Dermis blood vessel endothelial cell (primary cell): ENCODE data around the gene RDH14. TPM values are rescaled to one million over a fixed set of nuclear protein-coding genes. Genes with fewer than 3 reads are reported as not detected.

Source experiments
- DNase-seq: peaks from one replicate; pipeline ENCODE4 v3.0.0; 2010
- total RNA-seq: library from RNA; depleted of rRNA; stranded (reverse); fragments of >200 nt; gene quantifications from 2 replicates; pipeline ENCODE4 v1.2.3, GENCODE V29; 2014

Gene RDH14
- total RNA-seq, 1 donor from 2014 or later: 32.0 TPM

GRCh38 chr2:18566145-18566769 lies 5.8 kb upstream of the RDH14 start:
- DNase-seq: no peak

- DNase-seq: no peak
Observed at GRCh38 chr2:18560797-18561085, 288 bp upstream of the RDH14 start.

GRCh38 chr2:18559531-18560030 lies 872 bp downstream of the RDH14 start:
- DNase-seq: no peak

DNA sequence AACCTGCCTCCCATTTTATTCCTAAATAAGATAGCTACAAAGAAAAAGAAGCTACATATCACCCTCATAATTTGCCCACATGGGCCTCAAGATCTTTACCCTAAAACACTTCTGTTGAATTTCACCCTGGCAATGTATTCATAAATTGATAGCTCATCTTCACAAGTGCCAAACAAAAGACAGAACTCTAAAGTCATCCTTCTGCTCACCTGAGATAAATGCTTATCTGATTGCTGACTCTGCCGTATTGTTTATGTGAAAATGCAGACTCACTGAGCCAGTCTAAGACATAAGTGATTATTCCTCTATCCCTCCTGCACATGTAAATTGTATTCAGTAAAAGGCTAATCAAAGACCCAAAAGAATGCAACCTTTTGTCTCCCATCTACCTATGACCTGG lies 2.0 kb downstream of the RDH14 start:
- DNase-seq: no peak

- DNase-seq: no peak
Observed at GRCh38 chr2:18557121-18557520, 3.3 kb downstream of the RDH14 start.

DNA sequence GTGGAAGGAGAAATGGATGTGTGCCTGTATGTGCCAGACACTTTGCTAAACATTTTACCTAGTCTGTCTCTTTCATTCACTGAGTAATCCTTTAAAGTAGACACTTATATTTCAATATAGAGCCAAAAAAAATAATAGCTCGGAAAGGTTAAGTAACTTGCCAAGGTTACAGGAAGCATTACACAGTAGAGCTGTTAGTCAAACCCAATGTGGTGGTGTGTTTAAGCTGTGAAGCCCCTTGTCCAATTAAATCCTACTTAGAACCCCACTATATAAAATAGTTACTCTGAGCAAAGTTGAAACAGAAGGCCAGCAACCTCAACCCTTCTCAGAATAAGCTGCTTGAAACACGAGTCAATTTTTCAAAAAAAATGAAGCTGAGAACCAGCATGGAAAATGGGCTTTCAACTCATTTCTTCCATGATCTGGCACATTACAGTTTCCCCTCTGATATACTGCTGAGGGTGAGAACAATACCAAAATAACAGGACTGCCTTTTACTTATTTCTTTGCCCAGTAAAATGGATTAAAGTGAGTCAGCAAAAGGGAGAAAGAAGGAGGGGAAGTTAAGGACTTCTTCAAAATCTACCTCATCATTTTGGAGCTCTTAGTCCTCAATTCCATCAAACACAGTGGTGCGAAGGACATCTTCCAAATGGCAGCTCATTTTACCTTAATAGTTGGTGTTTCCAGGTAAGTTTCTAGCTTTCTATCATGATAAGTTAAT lies 7.9 kb downstream of the RDH14 start:
- DNase-seq: peak; percentile 43

- DNase-seq: no peak
Observed at GRCh38 chr2:18551623-18552022, 8.8 kb downstream of the RDH14 start.

GRCh38 chr2:18551169-18551568 lies 9.3 kb downstream of the RDH14 start:
- DNase-seq: no peak

DNA sequence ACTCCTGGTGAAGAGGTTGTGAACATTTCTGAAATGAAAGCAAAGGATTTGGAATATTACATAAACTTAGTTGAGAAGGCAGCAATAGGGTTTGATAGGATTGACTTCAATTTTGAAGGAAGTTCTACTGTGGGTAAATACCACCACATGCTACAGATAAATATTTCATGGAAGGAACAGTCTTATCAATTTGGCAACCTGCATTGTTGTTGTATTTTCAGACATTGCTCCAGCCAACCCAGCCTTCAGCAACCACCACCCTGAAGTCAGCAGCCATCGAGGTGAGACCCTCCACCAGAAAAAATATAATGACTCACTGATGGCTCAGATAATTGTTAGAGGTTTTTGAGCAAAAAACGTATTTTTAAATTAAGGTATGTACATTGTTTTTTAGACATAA lies 10.0 kb downstream of the RDH14 start:
- no peak for DNase-seq

DNA sequence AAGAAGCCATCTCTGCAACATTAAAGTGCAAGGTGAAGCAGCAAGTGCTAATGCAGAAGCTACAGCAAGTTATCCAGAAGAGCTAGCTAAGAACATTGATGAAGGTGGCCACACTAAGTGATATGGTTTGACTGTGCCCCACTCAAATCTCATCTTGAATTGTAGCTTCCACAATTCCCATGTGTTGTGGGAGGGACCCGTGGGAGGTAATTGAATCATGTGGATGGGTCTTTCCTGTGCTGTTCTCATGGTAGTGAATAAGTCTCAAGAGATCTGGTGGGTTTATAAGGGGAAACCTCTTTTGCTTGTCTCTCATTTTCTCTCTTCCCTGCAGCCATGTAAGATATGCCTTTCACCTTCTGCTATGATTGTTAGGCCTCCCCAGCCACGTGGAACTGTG lies 11.4 kb downstream of the RDH14 start:
- no peak for DNase-seq

- DNase-seq: no peak
Observed at GRCh38 chr2:18548621-18549020, 11.8 kb downstream of the RDH14 start.

DNA sequence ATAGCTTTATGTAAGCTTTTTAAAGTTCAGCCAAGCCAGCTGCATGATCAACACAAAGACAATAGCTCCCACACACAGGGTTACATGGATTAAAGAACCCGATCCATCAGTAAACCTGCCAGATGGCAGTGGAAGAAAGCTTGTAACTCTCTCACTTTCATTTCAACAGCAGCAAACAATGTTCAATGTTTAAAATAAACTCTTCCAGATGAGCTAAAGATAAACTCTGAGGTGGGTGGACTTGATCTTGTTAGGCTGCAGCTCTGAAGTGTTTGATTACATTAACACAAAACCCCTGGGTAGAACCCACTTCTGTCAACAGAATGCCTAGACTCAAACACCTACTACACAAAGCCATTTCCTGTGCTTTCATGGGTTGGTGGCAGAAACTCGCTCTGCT lies 13.9 kb downstream of the RDH14 start:
- no peak for DNase-seq

- DNase-seq: peak; percentile 35
Observed at GRCh38 chr2:18545384-18545783, 15.1 kb downstream of the RDH14 start.

- no peak for DNase-seq
Observed at GRCh38 chr2:18544171-18544570, 16.3 kb downstream of the RDH14 start.

DNA sequence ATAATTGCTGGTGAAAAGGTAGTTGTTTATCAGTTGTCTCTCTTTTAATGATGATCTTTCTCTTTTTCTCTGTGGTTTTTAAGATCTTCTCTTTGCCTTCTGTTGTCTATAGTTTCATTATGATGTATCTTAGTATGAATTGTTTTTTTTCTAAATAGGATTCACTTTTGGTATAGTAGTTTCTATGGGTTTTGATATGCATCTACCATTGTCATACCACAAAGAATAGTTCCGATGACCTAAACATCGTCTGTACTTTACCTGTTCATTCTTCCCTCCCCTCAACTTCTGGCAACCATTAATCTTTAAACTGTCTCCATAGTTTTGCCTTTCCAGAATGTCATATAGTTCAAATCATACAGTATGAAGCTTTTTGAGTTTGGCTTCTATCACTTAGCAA lies 19.6 kb downstream of the RDH14 start:
- no peak for DNase-seq

- DNase-seq: no peak
Observed at GRCh38 chr2:18536697-18537096, 23.8 kb downstream of the RDH14 start.

GRCh38 chr2:18536100-18536499 lies 24.4 kb downstream of the RDH14 start:
- no peak for DNase-seq

DNA sequence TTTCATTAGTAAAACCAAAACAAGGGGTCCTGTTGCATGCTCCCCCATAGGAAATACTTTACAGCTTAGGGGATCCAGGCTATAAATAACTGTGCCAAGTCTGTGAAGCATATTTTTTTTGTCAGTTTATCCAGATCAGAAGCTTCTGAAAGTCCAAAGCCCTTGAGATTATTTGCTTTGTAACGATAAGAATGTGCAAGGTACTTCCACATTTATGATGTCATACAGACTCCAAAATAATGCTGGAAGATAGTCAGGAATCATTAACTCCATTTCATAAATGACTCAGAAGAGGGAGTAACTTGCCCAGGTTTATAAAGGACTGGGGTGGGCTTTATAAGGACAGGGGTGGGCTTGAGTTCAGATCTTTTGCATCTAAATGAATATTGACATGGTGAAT lies 29.3 kb downstream of the RDH14 start:
- no peak for DNase-seq

DNA sequence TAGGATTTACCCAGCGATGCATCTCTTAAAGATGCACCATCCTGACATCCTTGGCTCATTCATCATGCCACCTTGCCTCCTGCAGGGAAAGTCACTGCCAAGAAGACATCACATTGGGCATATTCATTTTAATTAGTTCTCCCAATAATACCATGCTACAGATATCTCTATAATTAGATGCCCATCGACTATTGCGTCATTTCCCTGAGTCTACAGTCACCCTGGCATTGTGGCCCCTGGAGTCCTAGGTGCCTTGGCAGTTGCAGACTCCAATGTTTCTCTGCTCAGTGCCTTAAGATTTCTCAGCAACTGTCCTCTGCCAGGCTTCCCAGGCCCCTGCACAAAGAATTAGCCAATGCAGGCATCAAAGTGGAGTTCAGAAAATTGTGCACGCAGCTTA lies 32.6 kb downstream of the RDH14 start:
- DNase-seq: no peak

DNA sequence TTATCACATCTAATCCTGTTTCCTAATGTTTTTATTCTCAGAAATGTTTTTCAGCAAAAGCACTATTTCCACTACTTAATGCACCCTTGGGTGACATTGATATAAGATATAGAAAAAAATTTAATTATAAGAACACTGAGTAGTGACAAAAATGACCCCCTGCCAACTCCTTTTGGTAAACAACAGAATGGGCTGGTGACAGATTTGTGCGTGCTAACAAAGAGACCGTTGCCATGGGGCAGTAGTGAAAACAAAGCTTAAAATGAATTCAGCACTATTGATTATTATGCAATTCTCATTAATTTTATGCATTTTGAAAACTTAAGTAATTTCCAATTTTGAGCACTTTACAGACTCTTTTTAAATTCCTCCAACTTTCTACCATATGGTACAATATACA lies 33.1 kb downstream of the RDH14 start:
- no peak for DNase-seq

DNA sequence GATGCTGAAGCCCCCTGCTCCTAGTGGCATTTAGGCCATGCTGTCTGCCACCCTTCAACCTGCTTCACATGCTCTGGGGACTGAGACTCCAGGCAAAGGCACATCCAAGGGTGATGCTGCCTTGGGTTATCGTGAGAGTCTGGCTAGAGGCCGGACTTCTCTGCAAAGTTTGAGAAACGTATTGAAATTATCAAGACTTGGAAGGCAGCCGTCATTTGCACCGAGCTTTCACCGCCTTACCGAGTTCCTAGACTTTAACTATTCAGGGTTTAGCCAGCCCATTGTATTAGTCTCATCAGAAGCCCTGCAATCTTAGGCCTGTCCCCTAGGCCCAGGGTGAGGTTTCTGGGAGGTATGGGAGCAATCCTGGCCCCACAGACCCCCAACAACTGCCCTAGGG lies 34.0 kb downstream of the RDH14 start:
- DNase-seq: no peak

GRCh38 chr2:18525852-18526251 lies 34.6 kb downstream of the RDH14 start:
- no peak for DNase-seq

DNA sequence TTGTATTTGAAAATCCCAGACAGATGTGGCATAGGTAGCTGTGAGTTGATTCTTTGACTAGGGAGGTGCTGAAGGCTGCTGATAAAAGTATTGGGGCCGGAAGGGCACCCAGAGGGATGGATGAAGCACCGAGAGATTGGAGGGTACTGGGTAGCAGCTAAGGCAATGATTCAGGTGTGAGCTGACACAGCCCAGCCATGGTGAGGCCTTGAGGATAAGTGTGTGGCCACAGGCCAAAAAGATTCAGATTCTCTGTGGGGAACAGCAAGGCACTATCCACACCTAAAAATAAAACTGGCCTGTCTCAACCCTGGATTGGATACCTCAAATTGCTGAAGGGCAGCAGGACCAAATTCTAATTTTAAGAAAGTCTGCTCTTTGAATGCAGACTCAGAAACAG lies 35.2 kb downstream of the RDH14 start:
- DNase-seq: no peak

GRCh38 chr2:18522484-18523146 lies 37.8 kb downstream of the RDH14 start:
- no peak for DNase-seq
